ENCODE data around the gene ZNF664. TPM values are rescaled to one million over a fixed set of nuclear protein-coding genes. Genes with fewer than 3 reads are reported as not detected.

The ZNF664 gene
- total and polyA plus RNA-seq, 9 of the 15 experiments (the other 6 are each of a cell fraction or from before 2014, with no cell fraction given), result 3.3 to 101 (median 63.6) TPM

DNA sequence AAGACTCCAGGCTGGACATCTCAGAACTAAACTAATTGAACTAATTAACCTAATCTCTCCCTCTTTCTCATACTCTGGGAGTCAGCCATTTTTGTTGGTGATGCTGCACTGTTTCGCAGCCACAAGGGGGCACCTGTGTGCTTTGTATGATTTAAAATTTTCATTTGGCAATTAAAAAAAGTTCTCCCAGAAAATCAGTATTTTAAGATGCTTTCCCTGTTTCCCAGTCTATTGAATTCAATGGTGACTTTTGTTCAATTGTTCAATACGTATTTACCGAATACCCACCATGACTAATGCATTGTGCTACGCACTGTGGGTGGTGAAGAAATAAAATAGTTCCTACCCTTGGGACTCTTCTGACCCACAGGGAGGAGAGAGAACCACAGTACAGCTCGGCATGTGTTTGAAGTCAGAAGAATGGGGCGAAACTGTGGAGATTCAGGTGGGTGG, 63.7 kb downstream of the ZNF664 start (continued):
- TF ChIP-seq, protein P1, sequence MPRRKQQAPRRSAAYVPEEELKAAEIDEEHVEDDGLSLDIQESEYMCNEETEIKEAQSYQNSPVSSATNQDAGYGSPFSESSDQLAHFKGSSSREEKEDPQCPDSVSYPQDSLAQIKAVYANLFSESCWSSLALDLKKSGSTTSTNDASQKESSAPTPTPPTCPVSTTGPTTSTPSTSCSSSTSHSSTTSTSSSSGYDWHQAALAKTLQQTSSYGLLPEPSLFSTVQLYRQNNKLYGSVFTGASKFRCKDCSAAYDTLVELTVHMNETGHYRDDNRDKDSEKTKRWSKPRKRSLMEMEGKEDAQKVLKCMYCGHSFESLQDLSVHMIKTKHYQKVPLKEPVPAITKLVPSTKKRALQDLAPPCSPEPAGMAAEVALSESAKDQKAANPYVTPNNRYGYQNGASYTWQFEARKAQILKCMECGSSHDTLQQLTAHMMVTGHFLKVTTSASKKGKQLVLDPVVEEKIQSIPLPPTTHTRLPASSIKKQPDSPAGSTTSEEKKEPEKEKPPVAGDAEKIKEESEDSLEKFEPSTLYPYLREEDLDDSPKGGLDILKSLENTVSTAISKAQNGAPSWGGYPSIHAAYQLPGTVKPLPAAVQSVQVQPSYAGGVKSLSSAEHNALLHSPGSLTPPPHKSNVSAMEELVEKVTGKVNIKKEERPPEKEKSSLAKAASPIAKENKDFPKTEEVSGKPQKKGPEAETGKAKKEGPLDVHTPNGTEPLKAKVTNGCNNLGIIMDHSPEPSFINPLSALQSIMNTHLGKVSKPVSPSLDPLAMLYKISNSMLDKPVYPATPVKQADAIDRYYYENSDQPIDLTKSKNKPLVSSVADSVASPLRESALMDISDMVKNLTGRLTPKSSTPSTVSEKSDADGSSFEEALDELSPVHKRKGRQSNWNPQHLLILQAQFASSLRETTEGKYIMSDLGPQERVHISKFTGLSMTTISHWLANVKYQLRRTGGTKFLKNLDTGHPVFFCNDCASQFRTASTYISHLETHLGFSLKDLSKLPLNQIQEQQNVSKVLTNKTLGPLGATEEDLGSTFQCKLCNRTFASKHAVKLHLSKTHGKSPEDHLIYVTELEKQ (CRISPR knock-in tag; IDR thresholded peaks at IDR 0.05), result no peak
- TF ChIP-seq, protein P2, sequence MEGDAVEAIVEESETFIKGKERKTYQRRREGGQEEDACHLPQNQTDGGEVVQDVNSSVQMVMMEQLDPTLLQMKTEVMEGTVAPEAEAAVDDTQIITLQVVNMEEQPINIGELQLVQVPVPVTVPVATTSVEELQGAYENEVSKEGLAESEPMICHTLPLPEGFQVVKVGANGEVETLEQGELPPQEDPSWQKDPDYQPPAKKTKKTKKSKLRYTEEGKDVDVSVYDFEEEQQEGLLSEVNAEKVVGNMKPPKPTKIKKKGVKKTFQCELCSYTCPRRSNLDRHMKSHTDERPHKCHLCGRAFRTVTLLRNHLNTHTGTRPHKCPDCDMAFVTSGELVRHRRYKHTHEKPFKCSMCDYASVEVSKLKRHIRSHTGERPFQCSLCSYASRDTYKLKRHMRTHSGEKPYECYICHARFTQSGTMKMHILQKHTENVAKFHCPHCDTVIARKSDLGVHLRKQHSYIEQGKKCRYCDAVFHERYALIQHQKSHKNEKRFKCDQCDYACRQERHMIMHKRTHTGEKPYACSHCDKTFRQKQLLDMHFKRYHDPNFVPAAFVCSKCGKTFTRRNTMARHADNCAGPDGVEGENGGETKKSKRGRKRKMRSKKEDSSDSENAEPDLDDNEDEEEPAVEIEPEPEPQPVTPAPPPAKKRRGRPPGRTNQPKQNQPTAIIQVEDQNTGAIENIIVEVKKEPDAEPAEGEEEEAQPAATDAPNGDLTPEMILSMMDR (IDR thresholded peaks at IDR 0.05 in 2 of 3, conservative IDR thresholded peaks at IDR 0.05 in 1 of 3; ENCODE audit: insufficient read depth in 2 of 3, low read depth in 1 of 3, low read length in 3 of 3), result peak; percentile 75 to 96 (median 83)
- TF ChIP-seq SMC3 (conservative IDR thresholded peaks at IDR 0.05; ENCODE audit: insufficient read depth, low read depth, low read length) (peak; percentile 91), POLR3G (IDR thresholded peaks at IDR 0.05; ENCODE audit: extremely low read depth, insufficient read length, insufficient replicate concordance) (no peak), ZNF408 (CRISPR knock-in tag; IDR thresholded peaks at IDR 0.05; ENCODE audit: low read depth) (no peak), FOXK2 (conservative IDR thresholded peaks at IDR 0.05 in 1 of 2, IDR thresholded peaks at IDR 0.05 in 1 of 2; ENCODE audit: low read depth in 2 of 2) (no peak), HNRNPH1 (optimal IDR thresholded peaks at IDR 0.05; ENCODE audit: low read depth, low read length) (no peak), TAF1 (IDR thresholded peaks at IDR 0.05; ENCODE audit: control insufficient read depth, extremely low read depth, insufficient read depth, low read length, severe bottlenecking) (no peak), PCBP1 (IDR thresholded peaks at IDR 0.05; ENCODE audit: low read depth, low read length, poor library complexity, severe bottlenecking) (no peak), MAFF (IDR thresholded peaks at IDR 0.05; ENCODE audit: low read length) (no peak)
- TF ChIP-seq, protein P3, sequence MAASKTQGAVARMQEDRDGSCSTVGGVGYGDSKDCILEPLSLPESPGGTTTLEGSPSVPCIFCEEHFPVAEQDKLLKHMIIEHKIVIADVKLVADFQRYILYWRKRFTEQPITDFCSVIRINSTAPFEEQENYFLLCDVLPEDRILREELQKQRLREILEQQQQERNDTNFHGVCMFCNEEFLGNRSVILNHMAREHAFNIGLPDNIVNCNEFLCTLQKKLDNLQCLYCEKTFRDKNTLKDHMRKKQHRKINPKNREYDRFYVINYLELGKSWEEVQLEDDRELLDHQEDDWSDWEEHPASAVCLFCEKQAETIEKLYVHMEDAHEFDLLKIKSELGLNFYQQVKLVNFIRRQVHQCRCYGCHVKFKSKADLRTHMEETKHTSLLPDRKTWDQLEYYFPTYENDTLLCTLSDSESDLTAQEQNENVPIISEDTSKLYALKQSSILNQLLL (CRISPR knock-in tag; IDR thresholded peaks at IDR 0.05; ENCODE audit: borderline replicate concordance), result no peak
